GM12878 (cell line): Measurements from ENCODE around the gene KCNK1. TPM values are rescaled to one million over a fixed set of nuclear protein-coding genes. Genes with fewer than 3 reads are reported as not detected.

Experiments
- ATAC-seq: fragments of 200-7000 bp; cut with Tn5 transposase; 3 replicates; pipeline ENCODE4 v1.9.1; 2020; ENCODE audit warnings: mild to moderate bottlenecking, moderate library complexity
- BruUV-seq: library from RNA; stranded (reverse); fragments of 400-500 nt; replicated peaks from 2 replicates; lab custom pipeline; 2021; lab: Mats Ljungman, UMichigan
- CTCF ChIA-PET: fragments of 300-600 bp; sonication (Branson Sonifier 250); formaldehyde crosslinking; extraction: SDS; loops from one replicate; lab custom pipeline; 2021; ENCODE audit warnings: inconsistent platforms; lab: Yijun Ruan, JAX
- POLR2A ChIA-PET: fragments of 350-600 bp; formaldehyde crosslinking; extraction: SDS; loops from one replicate; lab custom pipeline; 2021; ENCODE audit warnings: inconsistent platforms; lab: Charles Lee
- RAD21 ChIA-PET: fragments of 300-600 bp; sonication (Branson Sonifier 250); formaldehyde crosslinking; loops from one replicate; lab custom pipeline; 2023; ENCODE audit warnings: antibody characterized with exemption; ENCODE audit not compliant: unreplicated experiment; lab: Charles Lee
- SMC1A ChIA-PET: fragments of 300-600 bp; sonication (Branson Sonifier 250); formaldehyde crosslinking; loops from one replicate; lab custom pipeline; 2023; ENCODE audit not compliant: unreplicated experiment, uncharacterized antibody; lab: Charles Lee
- DNase-seq: peaks from one replicate; pipeline ENCODE4 v3.0.0-alpha.2; 2011; ENCODE audit warnings: low read depth, low spot score
- FAIRE-seq: peaks from 3 replicates; lab custom pipeline; 2011; peaks lifted over from hg19 to GRCh38; lab: Jason Lieb, UNC
- H2AFZ ChIP-seq: 2 replicates; pipeline ENCODE4 v1.6.0; 2011; ENCODE audit warnings: low read depth, low read length, control low read depth; ENCODE audit not compliant: control insufficient read depth
- H3K27ac ChIP-seq: 2 replicates; pipeline ENCODE4 v1.5.1; 2011; ENCODE audit warnings: control low read depth; ENCODE audit not compliant: control insufficient read depth, insufficient read depth
- H3K27me3 ChIP-seq, 2 experiments: replicated peaks in 1 of 2; 2 replicates each; pipeline versions ENCODE4 v1.6.0 to v1.6.1; 2011; ENCODE audit warnings: low read length in 1 of 2; ENCODE audit not compliant: control insufficient read depth in 2 of 2, insufficient read depth in 2 of 2
- H3K36me3 ChIP-seq, 2 experiments: 2 replicates each; pipeline ENCODE4 v1.5.1; 2011; ENCODE audit warnings: low read length in 1 of 2; ENCODE audit not compliant: control insufficient read depth in 2 of 2, insufficient read depth in 2 of 2
- H3K4me1 ChIP-seq: 2 replicates; pipeline ENCODE4 v1.6.1; 2011; ENCODE audit warnings: mild to moderate bottlenecking, low read length, moderate library complexity, mixed read lengths; ENCODE audit not compliant: control insufficient read depth, insufficient read depth
- H3K4me2 ChIP-seq: 2 replicates; pipeline ENCODE4 v1.6.0; 2011; ENCODE audit warnings: control low read depth; ENCODE audit not compliant: control insufficient read depth, insufficient read depth
- H3K4me3 ChIP-seq: fragments of 200-600 bp; sonication (generic); 2 replicates; pipeline ENCODE4 v1.5.1; 2016
- H3K79me2 ChIP-seq: 2 replicates; pipeline ENCODE4 v1.6.0; 2011; ENCODE audit warnings: low read length; ENCODE audit not compliant: control insufficient read depth, insufficient read depth
- H3K9ac ChIP-seq: 2 replicates; pipeline ENCODE4 v1.8.0; 2011; ENCODE audit warnings: low read length, control low read depth, mixed read lengths; ENCODE audit not compliant: control insufficient read depth, insufficient read depth
- H3K9me3 ChIP-seq: replicated peaks from 3 replicates; pipeline ENCODE4 v1.5.1; 2011; ENCODE audit warnings: mild to moderate bottlenecking, low read length; ENCODE audit not compliant: control insufficient read depth, insufficient read depth
- H4K20me1 ChIP-seq: 2 replicates; pipeline ENCODE4 v1.6.0; 2011; ENCODE audit not compliant: control insufficient read depth, insufficient read depth
- BMI1 ChIP-seq: fragments of 450-650 bp; IDR thresholded peaks from 2 replicates; pipeline ENCODE4 v1.6.1; 2016; ENCODE audit warnings: mild to moderate bottlenecking, moderate library complexity, borderline replicate concordance
- CEBPB ChIP-seq, 2 experiments: fragments of 150-350 bp in 1 of 2; IDR thresholded peaks; 2 replicates each; pipeline ENCODE4 v1.6.1; 2012 to 2014; ENCODE audit warnings: low read depth in 2 of 2, low read length in 2 of 2, borderline replicate concordance in 1 of 2, inconsistent platforms in 1 of 2
- DPF2 ChIP-seq: fragments of 450-650 bp; IDR thresholded peaks from 2 replicates; pipeline ENCODE4 v1.6.1; 2017; ENCODE audit warnings: mild to moderate bottlenecking
- IKZF2 ChIP-seq, 2 experiments: fragments of 450-650 bp; IDR thresholded peaks; 2 replicates each; pipeline ENCODE4 v1.6.1; 2017; ENCODE audit warnings: mild to moderate bottlenecking in 2 of 2, moderate library complexity in 2 of 2
- IRF3 ChIP-seq: fragments of 450-650 bp; IDR thresholded peaks from 2 replicates; pipeline ENCODE4 v1.6.1; 2014; ENCODE audit warnings: mild to moderate bottlenecking
- IRF4 ChIP-seq: IDR thresholded peaks from 2 replicates; pipeline ENCODE4 v1.6.1; 2011; ENCODE audit warnings: low read depth, low read length
- JUNB ChIP-seq: IDR thresholded peaks from 2 replicates; pipeline ENCODE4 v1.6.1; 2016; ENCODE audit warnings: antibody characterized with exemption, mild to moderate bottlenecking
- JUND ChIP-seq: IDR thresholded peaks from 2 replicates; pipeline ENCODE4 v1.6.1; 2012; ENCODE audit warnings: low read depth, mild to moderate bottlenecking, low read length, improper control_type of control experiment, moderate library complexity
- NFIC ChIP-seq: IDR thresholded peaks from 2 replicates; pipeline ENCODE4 v1.6.1; 2012; ENCODE audit warnings: low read depth, mild to moderate bottlenecking, inconsistent platforms, low read length, moderate library complexity
- NRF1 ChIP-seq: conservative IDR thresholded peaks from 2 replicates; pipeline ENCODE4 v1.6.1; 2011; ENCODE audit warnings: mild to moderate bottlenecking, low read depth, low read length, improper control_type of control experiment
- SUZ12 ChIP-seq: fragments of 200-600 bp; sonication (generic); IDR thresholded peaks from one replicate; pipeline ENCODE4 v1.6.1; 2018; ENCODE audit warnings: antibody characterized with exemption, mild to moderate bottlenecking; ENCODE audit not compliant: unreplicated experiment
- ZBTB33 ChIP-seq: fragments of 450-650 bp; IDR thresholded peaks from 2 replicates; pipeline ENCODE4 v1.6.1; 2017; ENCODE audit warnings: mild to moderate bottlenecking
- WGBS: methylation state at CpG from one replicate; pipeline ENCODE4 v1.1.6; 2016; ENCODE audit warnings: low lambda C conversion rate; ENCODE audit not compliant: insufficient replicate concordance, insufficient coverage; ENCODE audit errors: missing lambda C conversion rate; 5-methylcytosine and 5-hydroxymethylcytosine counted together
- in situ Hi-C: fragments of 300-500 bp; cut with MboI; formaldehyde crosslinking; loops from 9 replicates; pipeline ENCODE4 v1.14.3; 2018; ENCODE audit warnings: mixed read lengths
- intact Hi-C: fragments of 100-400 bp; cut with micrococcal nuclease; formaldehyde crosslinking; loops from one replicate; pipeline ENCODE4 v1.14.2; 2022; ENCODE audit not compliant: unreplicated experiment
- polyA plus RNA-seq, 11 experiments: library from polyadenylated mRNA; depleted of rRNA in 4 of 11; unstranded in 6 of 11; stranded (reverse) in 5 of 11; fragments of >200 nt; fragmentation: Nextera tagmentation in 4 of 11; fragmentation: Illumina TruSeq in 1 of 11; extraction: Ambion mirVana in 4 of 11; extraction: Trizol in 1 of 11; gene quantifications; 1 replicate in 1 of 11; 2 replicates in 10 of 11; pipeline versions ENCODE4 v1.2.1 to v1.2.3, GENCODE V29; 2011 to 2016; ENCODE audit warnings: inconsistent platforms in 2 of 11, missing spikeins in 2 of 11, low read depth in 1 of 11
- total RNA-seq, 4 experiments: library from RNA; depleted of rRNA in 3 of 4; stranded (reverse); fragments of >200 nt in 3 of 4; fragmentation: Illumina TruSeq in 1 of 4; extraction: Trizol in 1 of 4; gene quantifications; 2 replicates each; pipeline versions ENCODE4 v1.2.1 to v1.2.3, GENCODE V29; 2013 to 2021
- TF ChIP-seq, protein P1 (sequence below): IDR thresholded peaks from 2 replicates; pipeline ENCODE4 v1.6.1; 2011; ENCODE audit warnings: borderline replicate concordance, low read depth, mild to moderate bottlenecking, moderate library complexity, low read length; ENCODE audit not compliant: insufficient read depth, poor library complexity, severe bottlenecking

The KCNK1 gene
- total and polyA plus RNA-seq, 10 of the 15 experiments (the other 5 are each of a cell fraction or from before 2014, with no cell fraction given), result 9.4 to 27.6 (median 15.1) TPM

DNA sequence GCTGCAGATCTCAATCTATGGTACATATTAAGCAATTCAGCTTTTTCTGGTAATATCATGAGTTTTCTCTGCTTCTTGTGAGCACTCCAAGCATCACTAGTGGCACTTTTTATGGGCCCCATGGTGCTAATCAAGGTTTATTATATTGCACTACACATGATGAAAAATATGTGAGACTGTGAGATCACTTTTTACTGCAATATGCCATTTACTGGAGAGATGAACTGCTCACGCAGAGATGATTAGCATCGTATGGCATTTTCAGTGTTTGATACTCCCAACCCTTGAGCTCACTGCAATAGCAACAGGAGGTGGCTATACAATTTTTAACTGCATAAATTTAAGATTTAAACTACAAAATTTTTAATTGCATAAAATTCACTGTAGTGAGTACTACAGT, 8.7 kb upstream of the KCNK1 start:
- in situ Hi-C loops (no loop called here), intact Hi-C loops (no loop called here)
- TF ChIP-seq SUZ12 (no peak), NFIC (no peak), CEBPB (IDR thresholded peaks at IDR 0.05; ENCODE audit: borderline replicate concordance in 1 of 2, low read depth in 2 of 2, low read length in 2 of 2) (no peak)
- Histone ChIP-seq H3K27me3 (no peaks in the 10 kb centered on the region), H3K4me3 (no peak overlapping the region), H3K9ac (no peak overlapping the region), H4K20me1 (no peaks in the 10 kb centered on the region), H3K36me3 (no peaks in the 10 kb centered on the region), H2AFZ (no peak overlapping the region), H3K27ac (no peak overlapping the region), H3K9me3 (no peaks in the 10 kb centered on the region; the same call in 2 of the 3 replicates), H3K4me2 (no peak overlapping the region), H3K79me2 (no peaks in the 10 kb centered on the region), H3K4me1 (peaks cover 22% of the 10 kb centered on the region)
- CTCF ChIA-PET, result interaction anchor here (3.1 kb wide), 1 partner anchor 164 kb away, joined by 13 read pairs; no protein-coding TSS in a partner anchor
- no peak for ATAC-seq
- no peak for DNase-seq
- RAD21 ChIA-PET, result no interaction called here
- no TSS peak for BruUV-seq
- SMC1A ChIA-PET, result interaction anchor here (1.0 to 1.6 kb wide), 5 partner anchors 9 to 163 kb away, joined by 3 to 6 read pairs (median 3); no protein-coding TSS in a partner anchor
- 100% methylated on average over 2 of the region's 2 CpGs for WGBS
- no peak for FAIRE-seq
- POLR2A ChIA-PET, result no interaction called here

GRCh38 chr1:233606813-233607212, 7.1 kb upstream of the KCNK1 start:
- Histone ChIP-seq H4K20me1 (no peaks in the 10 kb centered on the region), H3K79me2 (no peaks in the 10 kb centered on the region), H3K36me3 (no peaks in the 10 kb centered on the region), H3K9me3 (no peaks in the 10 kb centered on the region; the same call in 2 of the 3 replicates), H3K4me3 (no peak overlapping the region), H2AFZ (peak overlapping the region; percentile 50; the same call in 1 of the 2 replicates), H3K27ac (no peak overlapping the region), H3K27me3 (no peaks in the 10 kb centered on the region), H3K4me1 (peaks cover 11% of the 10 kb centered on the region), H3K9ac (no peak overlapping the region), H3K4me2 (no peak overlapping the region)
- SMC1A ChIA-PET, result interaction anchor here (1.0 to 2.3 kb wide), 6 partner anchors 8 to 162 kb away, joined by 3 to 8 read pairs (median 4); no protein-coding TSS in a partner anchor
- RAD21 ChIA-PET, result interaction anchor here (0.8 to 4.6 kb wide), 3 partner anchors 8 to 165 kb away, joined by 3 to 31 read pairs (median 3); no protein-coding TSS in a partner anchor
- 68% methylated on average over 5 of the region's 5 CpGs for WGBS
- no TSS peak for BruUV-seq
- intact Hi-C loops (no loop called here), in situ Hi-C loops (no loop called here)
- POLR2A ChIA-PET, result no interaction called here
- ATAC-seq (peak; percentile 79), FAIRE-seq (no peak), DNase-seq (no peak)
- CTCF ChIA-PET, result interaction anchor here (0.6 to 1.1 kb wide), 3 partner anchors 24 to 1899 kb away, joined by 3 read pairs; no protein-coding TSS in a partner anchor
- 0 out of 2 replicates have a peak, but pooled peaks have one; percentile 26 for TF ChIP-seq JUND
- TF ChIP-seq JUNB, result peak; percentile 88
- TF ChIP-seq IRF4, result peak; percentile 78
- TF ChIP-seq, protein P1, sequence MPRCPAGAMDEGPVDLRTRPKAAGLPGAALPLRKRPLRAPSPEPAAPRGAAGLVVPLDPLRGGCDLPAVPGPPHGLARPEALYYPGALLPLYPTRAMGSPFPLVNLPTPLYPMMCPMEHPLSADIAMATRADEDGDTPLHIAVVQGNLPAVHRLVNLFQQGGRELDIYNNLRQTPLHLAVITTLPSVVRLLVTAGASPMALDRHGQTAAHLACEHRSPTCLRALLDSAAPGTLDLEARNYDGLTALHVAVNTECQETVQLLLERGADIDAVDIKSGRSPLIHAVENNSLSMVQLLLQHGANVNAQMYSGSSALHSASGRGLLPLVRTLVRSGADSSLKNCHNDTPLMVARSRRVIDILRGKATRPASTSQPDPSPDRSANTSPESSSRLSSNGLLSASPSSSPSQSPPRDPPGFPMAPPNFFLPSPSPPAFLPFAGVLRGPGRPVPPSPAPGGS, result no peak
- TF ChIP-seq BMI1, result 0 out of 2 replicates have a peak, but pooled peaks have one; percentile 18
- peak; percentile 36 to 56; a peak in 3 of 4 replicates for TF ChIP-seq IKZF2 (IDR thresholded peaks at IDR 0.05)
- TF ChIP-seq NRF1, result no peak
- no peak for TF ChIP-seq ZBTB33
- no peak for TF ChIP-seq IRF3
- 0 out of 2 replicates have a peak, but pooled peaks have one; percentile 27 for TF ChIP-seq DPF2
